ENCODE data around the gene BOC. TPM values are rescaled to one million over a fixed set of nuclear protein-coding genes. Genes with fewer than 3 reads are reported as not detected.

BOC gene
- total and polyA plus RNA-seq, 4 donors, result 2.9 to 21.9 (median 6.4) TPM

Other genes with a start within 250 kb of the BOC start
- gene CD200R1, start 236.5 kb upstream of the BOC start, total RNA-seq, result 1 to 10 TPM in 1 of 2 donors, under 1 TPM in 1; 0.83 to 2.2 TPM
- gene CD200R1, start 236.5 kb upstream of the BOC start, polyA plus RNA-seq, result under 1 TPM; 0.22 to 0.33 TPM
- 10 to 100 TPM; 17.5 to 20.6 TPM for gene GTPBP8, start 220.6 kb upstream of the BOC start, total RNA-seq
- 1 to 10 TPM; 6.4 to 9.6 TPM for gene GTPBP8, start 220.6 kb upstream of the BOC start, polyA plus RNA-seq
- 10 to 100 TPM; 14.1 to 38.1 TPM for gene CFAP44, start 229.9 kb downstream of the BOC start, total RNA-seq
- gene CFAP44, start 229.9 kb downstream of the BOC start, polyA plus RNA-seq, result 1 to 10 TPM; 3.7 to 6.7 TPM

Data from lung (tissue), 4 donors.